ENCODE results near the gene TMEM150B.

DNA sequence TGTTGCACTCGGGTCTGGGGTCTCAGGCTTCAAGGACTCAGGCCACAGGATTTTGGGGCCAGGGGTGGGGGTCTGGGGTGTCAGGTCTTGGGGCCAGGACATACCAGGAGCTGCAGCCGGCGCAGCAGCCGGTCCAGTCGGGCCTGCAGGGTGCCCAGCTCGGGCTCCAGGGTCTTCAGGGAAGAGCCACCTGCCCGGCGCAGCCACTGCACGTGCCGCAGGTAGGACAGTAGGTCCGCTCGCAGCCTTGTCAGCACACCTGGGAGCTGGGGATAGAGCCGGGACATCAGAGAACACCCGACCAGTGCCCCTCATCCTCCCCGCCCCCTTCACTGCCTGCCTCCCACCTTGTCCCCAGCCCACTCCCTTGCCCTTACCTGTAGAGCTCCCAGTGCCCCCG is 43.0 kb upstream of the TMEM150B start:
- TF ChIP-seq, protein P1, sequence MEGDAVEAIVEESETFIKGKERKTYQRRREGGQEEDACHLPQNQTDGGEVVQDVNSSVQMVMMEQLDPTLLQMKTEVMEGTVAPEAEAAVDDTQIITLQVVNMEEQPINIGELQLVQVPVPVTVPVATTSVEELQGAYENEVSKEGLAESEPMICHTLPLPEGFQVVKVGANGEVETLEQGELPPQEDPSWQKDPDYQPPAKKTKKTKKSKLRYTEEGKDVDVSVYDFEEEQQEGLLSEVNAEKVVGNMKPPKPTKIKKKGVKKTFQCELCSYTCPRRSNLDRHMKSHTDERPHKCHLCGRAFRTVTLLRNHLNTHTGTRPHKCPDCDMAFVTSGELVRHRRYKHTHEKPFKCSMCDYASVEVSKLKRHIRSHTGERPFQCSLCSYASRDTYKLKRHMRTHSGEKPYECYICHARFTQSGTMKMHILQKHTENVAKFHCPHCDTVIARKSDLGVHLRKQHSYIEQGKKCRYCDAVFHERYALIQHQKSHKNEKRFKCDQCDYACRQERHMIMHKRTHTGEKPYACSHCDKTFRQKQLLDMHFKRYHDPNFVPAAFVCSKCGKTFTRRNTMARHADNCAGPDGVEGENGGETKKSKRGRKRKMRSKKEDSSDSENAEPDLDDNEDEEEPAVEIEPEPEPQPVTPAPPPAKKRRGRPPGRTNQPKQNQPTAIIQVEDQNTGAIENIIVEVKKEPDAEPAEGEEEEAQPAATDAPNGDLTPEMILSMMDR (IDR thresholded peaks at IDR 0.05; ENCODE audit: insufficient read depth, low read depth, low read length) = no peak
- TF ChIP-seq EZH2 (IDR thresholded peaks at IDR 0.05; ENCODE audit: insufficient read depth, low read length) = no peak

All from astrocyte (in vitro differentiated cells and primary cell).